GM12872 (cell line): ENCODE data around the gene BET1L.

Source experiments
- CTCF ChIP-seq: IDR thresholded peaks from 3 replicates; pipeline ENCODE4 v1.5.1; 2011; ENCODE audit warnings: low read depth, mild to moderate bottlenecking, low read length, moderate library complexity; ENCODE audit not compliant: insufficient read depth

BET1L gene

DNA sequence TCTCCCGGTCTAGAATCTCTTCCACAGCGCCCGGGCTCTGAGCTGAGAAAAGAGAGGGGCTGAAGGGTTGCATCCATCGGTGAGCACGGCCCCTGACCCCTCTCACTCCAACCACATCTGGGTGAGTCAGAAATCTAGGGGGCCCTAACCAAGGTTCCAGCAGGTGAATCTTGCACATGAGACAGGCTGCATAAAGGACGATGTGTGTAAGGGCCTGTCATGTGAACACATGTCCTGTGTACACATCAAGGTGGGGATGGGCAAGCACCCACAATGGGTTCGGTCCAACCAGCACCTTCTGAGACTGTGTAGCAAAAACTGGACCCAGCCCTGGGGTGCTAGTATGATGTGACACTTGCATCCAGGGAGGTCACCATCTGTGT lies 1.2 kb downstream of the BET1L start:
- no peak for TF ChIP-seq CTCF

DNA sequence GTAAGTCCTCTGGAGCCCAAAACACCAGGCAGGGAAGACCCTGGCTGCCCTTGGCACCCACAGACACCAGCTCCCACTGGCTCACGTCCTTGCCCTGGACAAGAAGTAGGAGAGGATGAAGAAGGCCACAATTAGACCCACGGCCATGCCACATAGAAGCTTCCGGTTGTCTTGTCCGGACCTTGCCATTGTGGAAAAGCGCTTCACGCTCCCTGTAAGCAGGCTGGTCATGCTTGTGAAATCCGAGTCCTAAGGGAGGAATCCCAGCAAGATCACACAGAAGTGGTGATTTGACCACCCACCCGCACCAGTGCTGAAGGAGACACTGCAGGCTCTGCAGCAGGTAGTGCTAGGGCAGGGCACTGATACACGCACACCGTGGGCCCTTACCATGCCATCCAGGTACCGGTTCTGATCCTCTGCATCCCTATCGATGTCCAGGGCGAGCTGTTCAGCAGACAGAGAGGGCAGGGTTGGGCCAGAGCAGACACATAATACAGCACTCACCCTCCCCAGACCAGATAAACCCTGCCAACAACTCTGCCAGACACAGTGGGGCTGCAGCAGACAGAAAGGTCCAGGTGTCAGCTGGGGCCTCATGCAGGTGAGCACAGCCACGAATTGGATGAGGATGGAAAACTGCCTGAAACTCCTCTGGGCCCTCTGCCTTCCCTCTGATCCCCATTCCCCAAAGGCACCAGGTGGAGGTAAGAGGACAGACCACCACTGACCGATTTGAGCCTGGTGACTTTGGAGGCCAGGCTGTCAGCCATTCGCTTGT lies 1.8 kb downstream of the BET1L start:
- TF ChIP-seq CTCF: no peak

DNA sequence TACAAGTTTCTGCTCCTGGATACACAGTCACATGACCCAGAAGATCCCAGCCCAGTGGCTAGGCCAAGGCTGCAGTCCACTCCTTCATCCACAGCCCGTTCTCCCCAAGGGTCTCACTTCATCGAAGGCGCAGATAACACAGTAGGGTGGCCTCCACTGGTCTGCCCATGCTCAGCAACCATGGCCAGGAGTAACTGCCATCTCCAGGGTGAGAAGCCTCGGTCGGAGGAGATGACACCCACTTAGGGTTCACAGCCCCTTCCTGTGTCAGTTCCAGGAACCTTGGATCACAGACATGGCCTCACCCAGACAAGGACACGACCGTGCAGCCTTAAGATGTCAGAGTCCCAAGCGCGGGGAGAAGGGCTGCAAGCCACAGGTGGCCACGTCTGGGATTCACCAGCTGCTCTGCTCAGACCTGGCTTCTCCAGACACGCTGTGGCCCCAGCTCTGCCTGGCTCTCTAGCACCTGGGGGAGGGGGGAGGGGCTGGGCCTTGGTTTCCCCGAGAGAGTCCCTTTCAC lies 2.6 kb downstream of the BET1L start:
- TF ChIP-seq CTCF: no peak

- TF ChIP-seq CTCF: no peak
Measured at GRCh38 chr11:203945-204586, 3.1 kb downstream of the BET1L start.

GRCh38 chr11:203056-203944 lies 3.9 kb downstream of the BET1L start:
- TF ChIP-seq CTCF: no peak

DNA sequence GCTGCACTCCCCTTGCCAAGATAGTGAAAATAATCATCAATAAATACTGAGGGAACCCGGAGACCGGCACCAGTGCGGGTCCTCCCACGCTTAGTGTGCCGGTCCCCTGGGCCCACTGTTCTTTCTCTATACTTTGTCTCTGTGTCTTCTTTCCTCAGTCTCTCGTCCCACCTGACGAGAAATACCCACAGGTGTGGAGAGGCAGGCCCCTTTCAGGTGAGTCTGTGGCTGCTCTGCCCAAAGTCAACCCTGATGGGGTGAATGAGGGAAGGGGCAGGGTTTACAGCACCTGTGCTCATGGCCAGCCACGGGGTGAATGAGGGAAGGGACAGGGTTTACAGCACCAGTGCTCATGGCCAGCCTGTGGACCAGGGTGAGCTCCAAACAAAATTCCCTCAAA lies 4.7 kb downstream of the BET1L start:
- TF ChIP-seq CTCF: no peak

DNA sequence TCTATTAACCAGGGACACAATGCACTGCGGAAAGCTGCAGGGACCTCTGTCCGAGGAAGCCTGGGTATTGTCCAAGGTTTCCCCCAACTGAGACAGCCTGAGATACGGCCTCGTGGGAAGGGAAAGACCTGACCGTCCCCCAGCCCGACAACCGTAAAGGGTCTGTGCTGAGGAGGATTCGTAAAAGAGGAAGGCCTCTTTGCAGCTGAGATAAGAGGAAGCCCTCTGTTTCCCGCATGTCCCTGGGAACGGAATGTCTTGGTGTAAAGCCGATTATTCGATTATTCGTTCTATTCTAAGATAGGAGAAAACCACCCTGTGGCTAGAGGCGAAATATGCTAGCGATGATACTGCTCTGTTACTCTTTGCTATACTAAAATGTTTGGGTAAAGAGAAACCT lies 5.2 kb downstream of the BET1L start:
- TF ChIP-seq CTCF: no peak
